Measurements from ENCODE around the gene MSRB3.

GRCh38 chr12:65407388-65408149, 129.1 kb downstream of the MSRB3 start:
- TF ChIP-seq CTCF (IDR thresholded peaks at IDR 0.05), result no peak
- TF ChIP-seq TAF1 (IDR thresholded peaks at IDR 0.05; ENCODE audit: borderline replicate concordance, low read depth, low read length), result no peak
- TF ChIP-seq POLR2AphosphoS5 (IDR thresholded peaks at IDR 0.05; ENCODE audit: low read depth, low read length), result no peak
- TF ChIP-seq EP300 (IDR thresholded peaks at IDR 0.05; ENCODE audit: borderline replicate concordance in 1 of 2, low read depth in 1 of 2, low read length in 1 of 2), result no peak
